ENCODE data around the gene CCNI2.

The CCNI2 gene

DNA sequence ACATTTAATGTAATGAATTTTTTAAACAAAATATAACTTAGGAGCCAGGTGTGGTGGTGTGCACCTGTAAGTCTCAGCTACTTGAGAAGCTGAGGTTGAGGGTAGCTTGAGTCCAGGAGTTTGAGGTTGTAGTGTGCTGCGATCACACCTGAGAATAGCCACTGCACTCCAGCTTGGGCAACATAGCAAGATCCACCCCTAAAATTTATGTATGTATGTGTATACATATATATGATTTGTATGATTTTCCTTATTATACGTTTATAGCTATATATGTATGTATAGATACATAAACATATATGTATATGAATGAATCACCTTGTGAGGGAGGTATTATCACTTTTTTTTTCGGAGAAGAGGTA lies 653 bp upstream of the CCNI2 start:
- TF ChIP-seq, protein P1, sequence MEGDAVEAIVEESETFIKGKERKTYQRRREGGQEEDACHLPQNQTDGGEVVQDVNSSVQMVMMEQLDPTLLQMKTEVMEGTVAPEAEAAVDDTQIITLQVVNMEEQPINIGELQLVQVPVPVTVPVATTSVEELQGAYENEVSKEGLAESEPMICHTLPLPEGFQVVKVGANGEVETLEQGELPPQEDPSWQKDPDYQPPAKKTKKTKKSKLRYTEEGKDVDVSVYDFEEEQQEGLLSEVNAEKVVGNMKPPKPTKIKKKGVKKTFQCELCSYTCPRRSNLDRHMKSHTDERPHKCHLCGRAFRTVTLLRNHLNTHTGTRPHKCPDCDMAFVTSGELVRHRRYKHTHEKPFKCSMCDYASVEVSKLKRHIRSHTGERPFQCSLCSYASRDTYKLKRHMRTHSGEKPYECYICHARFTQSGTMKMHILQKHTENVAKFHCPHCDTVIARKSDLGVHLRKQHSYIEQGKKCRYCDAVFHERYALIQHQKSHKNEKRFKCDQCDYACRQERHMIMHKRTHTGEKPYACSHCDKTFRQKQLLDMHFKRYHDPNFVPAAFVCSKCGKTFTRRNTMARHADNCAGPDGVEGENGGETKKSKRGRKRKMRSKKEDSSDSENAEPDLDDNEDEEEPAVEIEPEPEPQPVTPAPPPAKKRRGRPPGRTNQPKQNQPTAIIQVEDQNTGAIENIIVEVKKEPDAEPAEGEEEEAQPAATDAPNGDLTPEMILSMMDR (IDR thresholded peaks at IDR 0.05) = no peak
- Histone ChIP-seq H3K4me1 (peaks cover 0 to 12% (median 9%) of the 10 kb centered on the region in 4 donors), H3K9me3 (no peaks in the 10 kb centered on the region), H3K27ac (no peak overlapping the region), H3K36me3 (no peaks in the 10 kb centered on the region), H3K4me3 (peak overlapping the region in 1 of 2 donors; percentile 49), H3K27me3 (peaks cover 0 to 43% of the 10 kb centered on the region in 2 donors)
- DNase-seq = no peak
- intact Hi-C loops (cut with DNase I; ENCODE audit: low total_unique reads) = no loop called here

GRCh38 chr5:132747616-132748440 lies 602 bp downstream of the CCNI2 start:
- peaks cover 0 to 35% of the 10 kb centered on the region in 2 donors for H3K27me3 ChIP-seq
- TF ChIP-seq, protein P1 (IDR thresholded peaks at IDR 0.05) = no peak
- DNase-seq = no peak
- H3K27ac ChIP-seq = no peak overlapping the region
- no peaks in the 10 kb centered on the region for H3K36me3 ChIP-seq
- intact Hi-C loops (cut with DNase I; ENCODE audit: low total_unique reads) = no loop called here
- peaks cover 0 to 17% (median 9%) of the 10 kb centered on the region in 4 donors for H3K4me1 ChIP-seq
- H3K4me3 ChIP-seq = peak overlapping the region; percentile 43 to 49
- no peaks in the 10 kb centered on the region for H3K9me3 ChIP-seq

DNA sequence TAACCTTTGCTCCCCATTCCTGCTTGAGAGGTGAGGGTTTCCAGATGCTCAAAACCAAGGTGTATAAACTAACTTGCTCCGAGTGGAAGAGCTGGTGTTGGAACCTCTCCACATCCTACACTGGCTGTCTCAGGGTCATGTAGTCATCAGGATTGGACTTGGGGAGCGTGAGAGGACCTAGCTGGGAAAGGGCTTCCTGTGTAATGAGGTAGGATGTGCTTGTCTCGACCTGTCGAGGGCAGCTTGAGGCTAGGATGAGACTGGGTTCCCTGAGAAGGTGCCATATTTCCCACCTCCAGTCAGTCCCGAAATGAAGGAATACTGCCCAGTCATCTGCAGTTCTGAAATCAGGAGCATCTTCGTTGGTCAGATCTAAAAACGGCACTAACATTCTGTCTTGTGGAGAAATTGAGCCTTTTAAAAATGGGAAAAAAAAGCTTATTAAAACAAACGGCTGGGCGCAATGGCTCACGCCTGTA lies 1.3 kb downstream of the CCNI2 start:
- Histone ChIP-seq H3K27ac (no peak overlapping the region), H3K27me3 (peaks cover 0 to 29% of the 10 kb centered on the region in 2 donors), H3K4me1 (peaks cover 0 to 17% (median 9%) of the 10 kb centered on the region in 4 donors), H3K9me3 (no peaks in the 10 kb centered on the region), H3K36me3 (no peaks in the 10 kb centered on the region), H3K4me3 (no peak overlapping the region)
- intact Hi-C loops (cut with DNase I; ENCODE audit: low total_unique reads) = no loop called here
- TF ChIP-seq, protein P1 (IDR thresholded peaks at IDR 0.05) = no peak
- DNase-seq = no peak

GRCh38 chr5:132749506-132749905 lies 2.3 kb downstream of the CCNI2 start:
- no peak for DNase-seq
- no peaks in the 10 kb centered on the region for H3K36me3 ChIP-seq
- H3K4me1 ChIP-seq = peaks cover 0 to 17% (median 9%) of the 10 kb centered on the region in 4 donors
- no peak overlapping the region for H3K4me3 ChIP-seq
- intact Hi-C loops (cut with DNase I; ENCODE audit: low total_unique reads) = no loop called here
- no peak overlapping the region for H3K27ac ChIP-seq
- TF ChIP-seq, protein P1 (IDR thresholded peaks at IDR 0.05) = no peak
- no peaks in the 10 kb centered on the region for H3K9me3 ChIP-seq
- H3K27me3 ChIP-seq = peaks cover 0 to 29% of the 10 kb centered on the region in 2 donors

DNA sequence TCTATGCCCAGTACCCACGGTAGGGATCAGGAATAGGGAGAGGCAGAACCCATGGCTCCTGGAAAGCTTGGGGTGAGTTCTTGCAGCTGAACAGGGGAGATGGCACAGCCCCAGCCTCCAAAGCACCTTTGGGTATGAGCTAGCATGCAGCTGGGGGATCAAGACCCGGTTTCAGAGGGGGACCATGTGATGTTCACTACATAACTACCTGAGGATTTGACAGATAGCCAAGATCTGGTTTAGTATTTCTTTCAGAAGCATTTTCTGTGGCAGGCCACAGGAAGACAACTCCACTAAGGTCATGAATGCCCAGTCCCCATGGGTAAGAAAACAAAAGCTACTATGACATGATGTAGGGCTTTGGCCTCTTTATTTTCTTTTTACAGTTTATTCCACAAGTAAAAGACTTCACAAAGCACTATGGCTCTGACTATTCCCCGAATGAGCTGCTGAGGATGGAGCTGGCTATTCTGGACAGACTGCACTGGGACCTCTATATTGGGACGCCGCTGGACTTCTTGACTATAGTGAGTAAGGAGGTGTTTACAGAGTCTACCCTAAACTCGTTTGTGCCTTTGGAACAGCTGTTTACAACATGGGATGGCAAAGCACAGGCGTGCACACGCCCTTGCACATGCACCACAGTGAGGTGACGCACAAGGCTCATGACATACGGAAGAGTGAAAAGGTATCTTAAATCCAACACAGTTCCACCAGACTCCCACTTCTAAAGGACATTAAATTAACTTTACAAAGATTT lies 3.4 kb downstream of the CCNI2 start:
- Histone ChIP-seq H3K36me3 (no peaks in the 10 kb centered on the region), H3K4me1 (peaks cover 0 to 17% (median 9%) of the 10 kb centered on the region in 4 donors), H3K27ac (no peak overlapping the region), H3K9me3 (no peaks in the 10 kb centered on the region), H3K4me3 (no peak overlapping the region), H3K27me3 (peaks cover 0 to 19% of the 10 kb centered on the region in 2 donors)
- no peak for DNase-seq
- TF ChIP-seq, protein P1 (IDR thresholded peaks at IDR 0.05) = no peak
- intact Hi-C loops (cut with DNase I; ENCODE audit: low total_unique reads) = loop anchor here (5.0 kb wide), 1 partner anchor 67 kb away; no protein-coding TSS in a partner anchor

Measured in tibial artery (tissue), 4 donors.